Choroid plexus epithelial cell (primary cell): ENCODE data around the gene MAP10.

Experiments used
- DNase-seq: peaks from one replicate; pipeline ENCODE4 v3.0.0-alpha.2; 2010; ENCODE audit warnings: low read depth
- H3K4me3 ChIP-seq: 2 replicates; pipeline ENCODE4 v1.5.1; 2011; ENCODE audit warnings: low read depth, mild to moderate bottlenecking, control low read depth, low read length, moderate library complexity
- CTCF ChIP-seq: conservative IDR thresholded peaks from 2 replicates; pipeline ENCODE4 v1.5.1; 2011; ENCODE audit warnings: low read depth, mild to moderate bottlenecking, control low read depth, inconsistent platforms, low read length, moderate library complexity

Gene MAP10

GRCh38 chr1:232834066-232834465 lies 28.9 kb downstream of the MAP10 start:
- TF ChIP-seq CTCF, result no peak
- DNase-seq, result no peak
- no peak overlapping the region for H3K4me3 ChIP-seq

- DNase-seq, result no peak
- TF ChIP-seq CTCF, result no peak
- H3K4me3 ChIP-seq, result no peak overlapping the region
Measured at GRCh38 chr1:232835166-232835565, 29.9 kb downstream of the MAP10 start.

GRCh38 chr1:232837087-232837486 lies 31.9 kb downstream of the MAP10 start:
- peak; percentile 34 for DNase-seq
- no peak for TF ChIP-seq CTCF

GRCh38 chr1:232841823-232842565 lies 36.8 kb downstream of the MAP10 start:
- no peak for DNase-seq
- no peak for TF ChIP-seq CTCF
- H3K4me3 ChIP-seq, result no peak overlapping the region

More at GRCh38 chr1:232837087-232837486, 31.9 kb downstream of the MAP10 start:
- no peak overlapping the region for H3K4me3 ChIP-seq

- DNase-seq, result peak; percentile 52
- no peak for TF ChIP-seq CTCF
- no peak overlapping the region for H3K4me3 ChIP-seq
Measured at GRCh38 chr1:232844791-232845190, 39.6 kb downstream of the MAP10 start.

GRCh38 chr1:232845406-232845955 lies 40.3 kb downstream of the MAP10 start:
- no peak for DNase-seq
- TF ChIP-seq CTCF, result no peak
- H3K4me3 ChIP-seq, result no peak overlapping the region

- DNase-seq, result no peak
- H3K4me3 ChIP-seq, result no peak overlapping the region
- TF ChIP-seq CTCF, result no peak
Measured at GRCh38 chr1:232851532-232851931, 46.3 kb downstream of the MAP10 start.
